ENCODE measurements around the gene ZNF213. TPM values are rescaled to one million over a fixed set of nuclear protein-coding genes. Genes with fewer than 3 reads are reported as not detected.

The ZNF213 gene
- total and polyA plus RNA-seq, 2 donors (not counting 1 experiment from before 2014, with no cell fraction given): 0.43 to 8.8 TPM

GRCh38 chr16:3182608-3183444, 48.0 kb downstream of the ZNF213 start:
- Histone ChIP-seq H3K4me2 (ENCODE audit: extremely low read depth, insufficient read depth, low read length) (peak overlapping the region; percentile 82), H3K4me1 (ENCODE audit: control insufficient read depth, extremely low read depth, insufficient read depth, low read length) (peaks cover 6% of the 10 kb centered on the region), H3K36me3 (ENCODE audit: control insufficient read depth, insufficient read depth, low read length) (no peaks in the 10 kb centered on the region), H2AFZ (ENCODE audit: low read length) (peak overlapping the region; percentile 57), H3K27ac (ENCODE audit: insufficient read depth, low read length) (no peak overlapping the region), H3K9ac (ENCODE audit: insufficient read depth, low read length) (peak overlapping the region; percentile 20), H3K27me3 (ENCODE audit: control insufficient read depth, insufficient read depth, low read length) (peaks cover 5% of the 10 kb centered on the region), H3K9me3 (ENCODE audit: control insufficient read depth, insufficient read depth, low read depth, low read length) (no peaks in the 10 kb centered on the region), H4K20me1 (ENCODE audit: control insufficient read depth, extremely low read depth, insufficient read depth, low read length) (no peaks in the 10 kb centered on the region), H3K79me2 (ENCODE audit: control insufficient read depth, insufficient read depth, low read length) (no peaks in the 10 kb centered on the region), H3K4me3 (replicated peaks in 1 of 4; ENCODE audit: control extremely low read depth in 1 of 4, insufficient read depth in 1 of 4, low read depth in 3 of 4, low read length in 4 of 4) (peak overlapping the region; percentile 41 to 61 (median 57))
- TF ChIP-seq CTCF (conservative IDR thresholded peaks at IDR 0.05 in 1 of 2, IDR thresholded peaks at IDR 0.05 in 1 of 2; ENCODE audit: low read depth in 1 of 2, low read length in 2 of 2) (peak in 1 of 2 donors; percentile 41), EZH2 (IDR thresholded peaks at IDR 0.05; ENCODE audit: low read length, missing control alignments) (peak; percentile 56)
- peak; percentile 44 to 51 for DNase-seq (ENCODE audit: low read depth in 2 of 2)

DNA sequence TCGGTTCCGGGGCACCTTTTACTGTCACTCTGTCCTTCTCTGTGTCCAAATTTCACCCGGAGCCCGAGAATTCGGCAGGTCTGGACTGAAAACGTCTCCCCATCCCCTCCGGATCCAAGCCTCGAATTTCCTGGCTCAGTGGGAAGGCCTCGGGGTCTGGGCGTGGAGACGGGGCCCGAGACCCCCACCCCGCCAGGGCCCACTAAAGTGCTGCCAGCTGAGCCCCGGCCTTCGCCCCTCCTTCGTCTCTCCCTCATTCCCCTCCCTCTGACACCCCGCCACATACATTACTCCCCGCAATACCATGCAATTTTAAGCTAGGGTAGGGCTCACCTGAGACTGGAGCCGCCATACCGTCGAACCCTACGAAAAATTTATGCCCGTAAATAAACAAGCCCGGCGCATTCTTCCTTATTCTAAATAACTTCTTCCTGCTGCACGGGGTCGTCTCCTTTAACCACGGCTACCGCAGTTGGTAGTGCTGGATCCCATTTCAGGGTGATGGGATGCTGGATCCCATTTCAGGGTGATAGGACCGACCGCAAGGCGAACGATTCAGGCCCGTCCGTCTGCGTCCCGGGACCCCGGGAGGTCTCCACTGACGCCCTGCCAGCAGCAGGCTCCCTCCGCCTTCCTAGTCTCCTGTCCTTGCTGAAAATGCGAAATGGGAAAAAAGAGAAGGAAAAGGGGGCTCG, 48.8 kb downstream of the ZNF213 start:
- Histone ChIP-seq H3K4me1 (ENCODE audit: control insufficient read depth, extremely low read depth, insufficient read depth, low read length) (peaks cover 6% of the 10 kb centered on the region), H3K9me3 (ENCODE audit: control insufficient read depth, insufficient read depth, low read depth, low read length) (no peaks in the 10 kb centered on the region), H3K79me2 (ENCODE audit: control insufficient read depth, insufficient read depth, low read length) (no peaks in the 10 kb centered on the region), H2AFZ (ENCODE audit: low read length) (no peak overlapping the region), H3K4me3 (replicated peaks in 1 of 4; ENCODE audit: control extremely low read depth in 1 of 4, insufficient read depth in 1 of 4, low read depth in 3 of 4, low read length in 4 of 4) (peak overlapping the region; percentile 41 to 61 (median 57)), H3K4me2 (ENCODE audit: extremely low read depth, insufficient read depth, low read length) (peak overlapping the region; percentile 82), H4K20me1 (ENCODE audit: control insufficient read depth, extremely low read depth, insufficient read depth, low read length) (no peaks in the 10 kb centered on the region), H3K27me3 (ENCODE audit: control insufficient read depth, insufficient read depth, low read length) (peaks cover 5% of the 10 kb centered on the region), H3K36me3 (ENCODE audit: control insufficient read depth, insufficient read depth, low read length) (no peaks in the 10 kb centered on the region), H3K27ac (ENCODE audit: insufficient read depth, low read length) (no peak overlapping the region), H3K9ac (ENCODE audit: insufficient read depth, low read length) (no peak overlapping the region)
- no peak for TF ChIP-seq CTCF (conservative IDR thresholded peaks at IDR 0.05 in 1 of 2, IDR thresholded peaks at IDR 0.05 in 1 of 2; ENCODE audit: low read depth in 1 of 2, low read length in 2 of 2)
- no peak for TF ChIP-seq EZH2 (IDR thresholded peaks at IDR 0.05; ENCODE audit: low read length, missing control alignments)
- peak in 1 of 2 donors; percentile 28 for DNase-seq (ENCODE audit: low read depth in 2 of 2)

GRCh38 chr16:3186946-3187690, 52.3 kb downstream of the ZNF213 start:
- no peak for TF ChIP-seq EZH2 (IDR thresholded peaks at IDR 0.05; ENCODE audit: low read length, missing control alignments)
- no peak for TF ChIP-seq CTCF (conservative IDR thresholded peaks at IDR 0.05 in 1 of 2, IDR thresholded peaks at IDR 0.05 in 1 of 2; ENCODE audit: low read depth in 1 of 2, low read length in 2 of 2)
- H3K36me3 ChIP-seq (ENCODE audit: control insufficient read depth, insufficient read depth, low read length): no peaks in the 10 kb centered on the region
- no peak for DNase-seq (ENCODE audit: low read depth in 2 of 2)
- no peak overlapping the region for H2AFZ ChIP-seq (ENCODE audit: low read length)
- H3K79me2 ChIP-seq (ENCODE audit: control insufficient read depth, insufficient read depth, low read length): no peaks in the 10 kb centered on the region
- no peak overlapping the region for H3K4me2 ChIP-seq (ENCODE audit: extremely low read depth, insufficient read depth, low read length)
- H3K9ac ChIP-seq (ENCODE audit: insufficient read depth, low read length): no peak overlapping the region
- no peak overlapping the region for H3K27ac ChIP-seq (ENCODE audit: insufficient read depth, low read length)
- no peak overlapping the region for H3K4me3 ChIP-seq (replicated peaks in 1 of 4; ENCODE audit: control extremely low read depth in 1 of 4, insufficient read depth in 1 of 4, low read depth in 3 of 4, low read length in 4 of 4)
- H3K4me1 ChIP-seq (ENCODE audit: control insufficient read depth, extremely low read depth, insufficient read depth, low read length): peaks cover 6% of the 10 kb centered on the region
- no peaks in the 10 kb centered on the region for H4K20me1 ChIP-seq (ENCODE audit: control insufficient read depth, extremely low read depth, insufficient read depth, low read length)
- no peaks in the 10 kb centered on the region for H3K9me3 ChIP-seq (ENCODE audit: control insufficient read depth, insufficient read depth, low read depth, low read length)
- H3K27me3 ChIP-seq (ENCODE audit: control insufficient read depth, insufficient read depth, low read length): peaks cover 4% of the 10 kb centered on the region
